Nephron progenitor cell (in vitro differentiated cells): ENCODE measurements around the gene FGGY.

Source experiments
- DNase-seq: peaks from one replicate; pipeline ENCODE4 v3.0.0; 2021
- H3K27ac Mint-ChIP-seq: 2 replicates; pipeline ENCODE4 v1.8.0; 2021; ENCODE audit warnings: mild to moderate bottlenecking, moderate library complexity, mixed read lengths
- H3K27me3 Mint-ChIP-seq: 2 replicates; pipeline ENCODE4 v1.8.0; 2021; ENCODE audit warnings: mild to moderate bottlenecking, low read depth, mixed read lengths; ENCODE audit not compliant: poor library complexity
- H3K36me3 Mint-ChIP-seq: 2 replicates; pipeline ENCODE4 v1.8.0; 2021; ENCODE audit warnings: low read depth, mixed read lengths
- H3K4me1 Mint-ChIP-seq: 2 replicates; pipeline ENCODE4 v1.8.0; 2021; ENCODE audit warnings: mixed read lengths
- H3K4me3 Mint-ChIP-seq: 2 replicates; pipeline ENCODE4 v1.8.0; 2021; ENCODE audit warnings: mild to moderate bottlenecking, moderate library complexity, mixed read lengths
- H3K9me3 Mint-ChIP-seq: 2 replicates; pipeline ENCODE4 v1.8.0; 2021; ENCODE audit warnings: mild to moderate bottlenecking, moderate library complexity, mixed read lengths
- TF ChIP-seq, protein P1 (sequence below): fragments of 200-600 bp; sonication (generic); IDR thresholded peaks from 2 replicates; pipeline ENCODE4 v1.5.0; 2021; ENCODE audit warnings: antibody characterized with exemption

Gene FGGY

DNA sequence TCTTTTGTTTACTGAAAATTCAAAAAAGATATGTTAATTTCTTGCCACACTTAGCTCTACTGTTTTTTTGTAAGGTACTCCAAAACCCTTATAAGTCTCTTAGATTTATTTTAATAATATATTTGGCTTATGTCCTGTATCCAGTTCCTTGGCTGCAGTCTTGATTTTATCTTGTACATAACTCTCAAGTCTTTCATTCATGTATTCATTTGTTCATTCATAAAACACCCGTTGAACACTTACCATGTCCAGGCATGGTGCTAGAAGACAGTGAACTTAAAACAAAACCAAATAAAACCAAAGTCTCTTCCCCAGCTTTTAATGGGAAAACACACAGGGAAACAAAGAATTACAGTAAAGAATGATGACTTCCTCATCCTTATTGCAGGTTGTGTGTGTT, 215.8 kb downstream of the FGGY start:
- peaks cover 6% of the 10 kb centered on the region for H3K27me3 Mint-ChIP-seq
- peaks cover 4% of the 10 kb centered on the region for H3K9me3 Mint-ChIP-seq
- DNase-seq: no peak
- no peak overlapping the region for H3K27ac Mint-ChIP-seq
- peaks cover 31% of the 10 kb centered on the region for H3K36me3 Mint-ChIP-seq
- H3K4me1 Mint-ChIP-seq: peaks cover 37% of the 10 kb centered on the region
- H3K4me3 Mint-ChIP-seq: no peak overlapping the region
- TF ChIP-seq, protein P1, sequence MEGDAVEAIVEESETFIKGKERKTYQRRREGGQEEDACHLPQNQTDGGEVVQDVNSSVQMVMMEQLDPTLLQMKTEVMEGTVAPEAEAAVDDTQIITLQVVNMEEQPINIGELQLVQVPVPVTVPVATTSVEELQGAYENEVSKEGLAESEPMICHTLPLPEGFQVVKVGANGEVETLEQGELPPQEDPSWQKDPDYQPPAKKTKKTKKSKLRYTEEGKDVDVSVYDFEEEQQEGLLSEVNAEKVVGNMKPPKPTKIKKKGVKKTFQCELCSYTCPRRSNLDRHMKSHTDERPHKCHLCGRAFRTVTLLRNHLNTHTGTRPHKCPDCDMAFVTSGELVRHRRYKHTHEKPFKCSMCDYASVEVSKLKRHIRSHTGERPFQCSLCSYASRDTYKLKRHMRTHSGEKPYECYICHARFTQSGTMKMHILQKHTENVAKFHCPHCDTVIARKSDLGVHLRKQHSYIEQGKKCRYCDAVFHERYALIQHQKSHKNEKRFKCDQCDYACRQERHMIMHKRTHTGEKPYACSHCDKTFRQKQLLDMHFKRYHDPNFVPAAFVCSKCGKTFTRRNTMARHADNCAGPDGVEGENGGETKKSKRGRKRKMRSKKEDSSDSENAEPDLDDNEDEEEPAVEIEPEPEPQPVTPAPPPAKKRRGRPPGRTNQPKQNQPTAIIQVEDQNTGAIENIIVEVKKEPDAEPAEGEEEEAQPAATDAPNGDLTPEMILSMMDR: no peak

DNA sequence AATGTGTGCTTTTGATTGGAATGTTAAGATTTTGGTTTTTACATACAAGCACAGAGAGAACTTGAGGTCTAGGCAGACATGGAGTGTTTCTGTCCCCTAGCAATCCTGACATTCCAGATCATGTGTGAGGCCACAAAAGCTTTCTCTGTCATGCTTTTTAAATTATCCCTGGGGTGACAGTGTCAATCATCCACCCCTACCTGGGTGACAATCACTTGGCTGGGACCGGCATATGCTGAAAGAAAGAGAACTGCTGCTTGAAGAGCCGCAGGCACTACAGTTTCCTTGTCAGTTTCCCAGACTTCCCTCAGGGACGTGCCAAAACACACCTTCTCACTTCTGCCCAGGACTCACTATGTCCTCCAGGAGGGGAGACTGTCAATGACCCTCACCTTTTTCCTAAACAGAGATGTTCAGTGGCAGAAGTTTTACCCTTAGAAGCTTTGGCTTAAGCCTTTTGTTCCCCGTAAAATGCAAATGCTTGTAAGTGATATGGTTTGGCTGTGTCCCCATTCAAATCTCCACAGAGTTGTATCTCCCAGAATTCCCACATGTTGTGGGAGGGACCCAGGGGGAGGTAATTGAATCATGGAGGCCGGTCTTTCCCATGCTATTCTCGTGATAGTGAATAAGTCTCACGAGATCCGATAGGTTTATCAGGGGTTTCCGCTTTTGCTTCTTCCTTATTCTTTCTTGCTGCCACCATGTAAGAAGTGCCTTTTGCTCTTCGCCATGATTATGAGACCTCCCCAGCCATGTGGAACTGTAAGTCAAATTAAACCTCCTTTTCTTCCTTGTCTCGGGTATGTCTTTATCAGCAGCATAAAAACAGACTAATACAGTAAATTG, 217.4 kb downstream of the FGGY start:
- H3K4me1 Mint-ChIP-seq: peaks cover 21% of the 10 kb centered on the region
- no peak overlapping the region for H3K27ac Mint-ChIP-seq
- peaks cover 9% of the 10 kb centered on the region for H3K9me3 Mint-ChIP-seq
- H3K36me3 Mint-ChIP-seq: peaks cover 32% of the 10 kb centered on the region
- TF ChIP-seq, protein P1: no peak
- H3K4me3 Mint-ChIP-seq: no peak overlapping the region
- H3K27me3 Mint-ChIP-seq: peaks cover 4% of the 10 kb centered on the region
- DNase-seq: no peak

DNA sequence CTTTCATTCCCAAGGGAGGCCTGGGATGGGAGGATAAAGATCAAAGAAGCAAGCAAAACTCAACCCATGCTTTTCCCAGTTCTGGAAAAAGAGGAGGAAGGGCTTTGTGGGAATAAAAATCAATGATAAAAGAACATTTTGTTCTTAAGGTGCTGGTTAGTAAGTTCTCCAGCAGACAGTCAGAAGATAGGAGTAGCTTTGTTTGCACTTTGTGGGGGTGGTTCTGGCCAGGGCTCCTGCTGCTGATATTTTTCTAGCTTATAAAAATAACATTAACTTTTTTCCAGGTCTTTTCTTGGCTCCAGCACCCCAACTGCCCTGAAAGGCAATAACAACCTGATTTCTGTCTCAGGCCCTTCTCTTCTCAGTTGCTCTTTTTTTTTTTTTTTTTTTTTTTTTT, 220.0 kb downstream of the FGGY start:
- Mint-ChIP-seq H3K4me3 (no peak overlapping the region), H3K4me1 (peaks cover 35% of the 10 kb centered on the region), H3K27ac (no peak overlapping the region), H3K9me3 (peaks cover 9% of the 10 kb centered on the region), H3K27me3 (peaks cover 4% of the 10 kb centered on the region), H3K36me3 (peaks cover 32% of the 10 kb centered on the region)
- TF ChIP-seq, protein P1: no peak
- no peak for DNase-seq

DNA sequence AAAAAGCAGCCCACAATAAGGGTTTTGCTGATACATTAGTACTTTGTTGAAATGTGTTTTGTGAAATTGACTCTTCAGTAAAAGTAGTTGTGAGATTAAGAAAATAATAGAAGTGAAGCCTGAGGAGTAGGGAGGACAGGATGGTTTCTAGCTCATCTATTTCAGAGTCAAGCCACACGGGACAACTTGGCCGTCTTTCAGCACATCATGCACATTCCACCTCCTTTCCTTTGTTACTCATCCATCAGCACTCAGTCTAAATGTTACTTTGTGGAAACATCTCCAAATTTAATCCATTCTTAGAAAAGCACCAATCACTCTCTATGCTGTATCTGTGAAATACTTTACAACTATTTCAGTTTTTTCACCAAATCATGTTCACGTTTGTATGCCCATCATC, 223.3 kb downstream of the FGGY start:
- Mint-ChIP-seq H3K9me3 (peaks cover 7% of the 10 kb centered on the region), H3K36me3 (peaks cover 25% of the 10 kb centered on the region), H3K27ac (peak overlapping the region; percentile 44), H3K27me3 (peaks cover 4% of the 10 kb centered on the region), H3K4me1 (peaks cover 49% of the 10 kb centered on the region), H3K4me3 (no peak overlapping the region)
- DNase-seq: no peak
- TF ChIP-seq, protein P1: no peak

DNA sequence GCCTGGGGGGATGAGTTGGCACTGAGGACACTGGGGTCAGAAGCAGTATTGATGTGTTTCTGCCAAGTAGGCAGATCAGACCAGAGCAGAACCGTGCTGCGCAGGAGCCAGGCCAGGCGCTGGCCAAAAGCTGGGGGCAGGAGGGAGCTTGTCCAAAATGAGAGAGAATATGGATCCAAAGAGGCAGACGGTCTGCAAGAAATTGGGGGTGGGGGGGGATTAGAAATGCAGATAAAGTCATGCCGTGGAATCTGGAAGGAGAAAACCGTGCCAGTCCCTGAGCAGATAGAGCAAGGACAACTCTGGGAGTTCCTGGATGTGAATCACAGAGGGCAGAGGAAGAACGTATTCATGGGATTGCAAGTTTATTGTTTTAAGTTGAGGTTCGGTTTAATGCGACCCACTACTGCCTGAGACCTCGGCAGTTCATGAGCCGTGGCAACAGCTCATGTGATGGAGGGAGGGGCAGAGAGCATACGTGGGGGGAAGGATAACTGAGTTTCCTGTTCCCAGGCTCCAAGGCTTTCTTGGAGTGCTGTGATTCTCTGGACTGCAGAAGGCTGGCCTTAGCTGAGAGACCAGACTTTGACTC, 224.0 kb downstream of the FGGY start:
- peaks cover 49% of the 10 kb centered on the region for H3K4me1 Mint-ChIP-seq
- peaks cover 4% of the 10 kb centered on the region for H3K27me3 Mint-ChIP-seq
- TF ChIP-seq, protein P1: no peak
- H3K4me3 Mint-ChIP-seq: no peak overlapping the region
- H3K36me3 Mint-ChIP-seq: peaks cover 17% of the 10 kb centered on the region
- DNase-seq: no peak
- H3K27ac Mint-ChIP-seq: no peak overlapping the region
- peaks cover 5% of the 10 kb centered on the region for H3K9me3 Mint-ChIP-seq
